Left ventricle myocardium inferior (tissue), 1 donor: ENCODE data around the gene CYFIP1. TPM values are rescaled to one million over a fixed set of nuclear protein-coding genes. Genes with fewer than 3 reads are reported as not detected.
A peak's percentile ranks its signal among the peaks of the same experiment; 100 is the strongest.

ENCODE experiments used
- DNase-seq: peaks from one replicate; pipeline ENCODE4 v3.0.0-alpha.2; 2020
- H3K27ac ChIP-seq: fragments of 200-600 bp; replicated peaks from 2 replicates; pipeline ENCODE4 v1.8.0; 2021
- H3K27me3 ChIP-seq: fragments of 200-600 bp; 2 replicates; pipeline ENCODE4 v1.8.0; 2021; ENCODE audit warnings: low read depth
- H3K36me3 ChIP-seq: fragments of 200-600 bp; 2 replicates; pipeline ENCODE4 v1.8.0; 2021
- H3K4me1 ChIP-seq: fragments of 200-600 bp; 2 replicates; pipeline ENCODE4 v1.8.0; 2021
- H3K4me3 ChIP-seq: fragments of 200-600 bp; 2 replicates; pipeline ENCODE4 v1.8.0; 2021; ENCODE audit warnings: mild to moderate bottlenecking, moderate library complexity
- H3K9me3 ChIP-seq: fragments of 200-600 bp; replicated peaks from 2 replicates; pipeline ENCODE4 v1.8.0; 2021
- CTCF ChIP-seq: fragments of 200-600 bp; IDR thresholded peaks from 2 replicates; pipeline ENCODE4 v1.8.0; 2021; ENCODE audit warnings: antibody characterized with exemption, mild to moderate bottlenecking, borderline replicate concordance
- intact Hi-C: fragments of 100-400 bp; cut with micrococcal nuclease; formaldehyde crosslinking; loops from one replicate; pipeline ENCODE4 v1.11.0; 2022
- total RNA-seq: library from RNA; stranded (reverse); fragmentation: NEBNext Ultra II Directional; extraction: Animal tissue kit (Norgen Biotek cat#: 25700); gene quantifications from one replicate; pipeline ENCODE4 v1.2.1, GENCODE V29; 2021
- donor health status: DM: no; HTN: yes; CAD: no; lungs with severe emphysema.

Gene CYFIP1
- total RNA-seq, 1 donor from 2014 or later: 24.1 TPM

- no peak overlapping the region for H3K27ac ChIP-seq
- H3K27me3 ChIP-seq: no peaks in the 10 kb centered on the region
- peaks cover 74% of the 10 kb centered on the region for H3K36me3 ChIP-seq
- H3K9me3 ChIP-seq: no peaks in the 10 kb centered on the region
- no peak for DNase-seq
- peaks cover 7% of the 10 kb centered on the region for H3K4me1 ChIP-seq
- intact Hi-C loops: no loop called here
- TF ChIP-seq CTCF: no peak
- H3K4me3 ChIP-seq: no peak overlapping the region
Observed at GRCh38 chr15:22931784-22932536, 48.2 kb downstream of the CYFIP1 start.

- no peak for TF ChIP-seq CTCF
- Histone ChIP-seq H3K27me3 (no peaks in the 10 kb centered on the region), H3K4me3 (no peak overlapping the region), H3K27ac (peak overlapping the region; percentile 47), H3K9me3 (no peaks in the 10 kb centered on the region), H3K36me3 (peaks cover 65% of the 10 kb centered on the region), H3K4me1 (peaks cover 7% of the 10 kb centered on the region)
- DNase-seq: peak; percentile 46
- intact Hi-C loops: no loop called here
Observed at GRCh38 chr15:22930782-22931484, 49.2 kb downstream of the CYFIP1 start.

GRCh38 chr15:22927761-22928160 lies 52.4 kb downstream of the CYFIP1 start:
- no peak for TF ChIP-seq CTCF
- H3K4me1 ChIP-seq: peaks cover 7% of the 10 kb centered on the region
- no peak overlapping the region for H3K4me3 ChIP-seq
- DNase-seq: no peak
- no peaks in the 10 kb centered on the region for H3K27me3 ChIP-seq
- no peaks in the 10 kb centered on the region for H3K9me3 ChIP-seq
- intact Hi-C loops: no loop called here
- peaks cover 68% of the 10 kb centered on the region for H3K36me3 ChIP-seq
- H3K27ac ChIP-seq: no peak overlapping the region

GRCh38 chr15:22925875-22926274 lies 54.3 kb downstream of the CYFIP1 start:
- no peak overlapping the region for H3K4me3 ChIP-seq
- DNase-seq: no peak
- TF ChIP-seq CTCF: no peak
- H3K27me3 ChIP-seq: no peaks in the 10 kb centered on the region
- no peak overlapping the region for H3K27ac ChIP-seq
- H3K9me3 ChIP-seq: no peaks in the 10 kb centered on the region
- peaks cover 56% of the 10 kb centered on the region for H3K36me3 ChIP-seq
- intact Hi-C loops: no loop called here
- peaks cover 2% of the 10 kb centered on the region for H3K4me1 ChIP-seq

GRCh38 chr15:22922003-22922402 lies 58.2 kb downstream of the CYFIP1 start:
- no peak overlapping the region for H3K27ac ChIP-seq
- H3K4me3 ChIP-seq: no peak overlapping the region
- no peak for DNase-seq
- no peaks in the 10 kb centered on the region for H3K27me3 ChIP-seq
- TF ChIP-seq CTCF: no peak
- H3K4me1 ChIP-seq: no peaks in the 10 kb centered on the region
- peaks cover 73% of the 10 kb centered on the region for H3K36me3 ChIP-seq
- intact Hi-C loops: no loop called here
- H3K9me3 ChIP-seq: no peaks in the 10 kb centered on the region
